ENCODE results near the gene CSNK1G1. TPM values are rescaled to one million over a fixed set of nuclear protein-coding genes. Genes with fewer than 3 reads are reported as not detected.

CSNK1G1 gene
- 9.9 and 15.2 TPM in 2 replicates for total RNA-seq

DNA sequence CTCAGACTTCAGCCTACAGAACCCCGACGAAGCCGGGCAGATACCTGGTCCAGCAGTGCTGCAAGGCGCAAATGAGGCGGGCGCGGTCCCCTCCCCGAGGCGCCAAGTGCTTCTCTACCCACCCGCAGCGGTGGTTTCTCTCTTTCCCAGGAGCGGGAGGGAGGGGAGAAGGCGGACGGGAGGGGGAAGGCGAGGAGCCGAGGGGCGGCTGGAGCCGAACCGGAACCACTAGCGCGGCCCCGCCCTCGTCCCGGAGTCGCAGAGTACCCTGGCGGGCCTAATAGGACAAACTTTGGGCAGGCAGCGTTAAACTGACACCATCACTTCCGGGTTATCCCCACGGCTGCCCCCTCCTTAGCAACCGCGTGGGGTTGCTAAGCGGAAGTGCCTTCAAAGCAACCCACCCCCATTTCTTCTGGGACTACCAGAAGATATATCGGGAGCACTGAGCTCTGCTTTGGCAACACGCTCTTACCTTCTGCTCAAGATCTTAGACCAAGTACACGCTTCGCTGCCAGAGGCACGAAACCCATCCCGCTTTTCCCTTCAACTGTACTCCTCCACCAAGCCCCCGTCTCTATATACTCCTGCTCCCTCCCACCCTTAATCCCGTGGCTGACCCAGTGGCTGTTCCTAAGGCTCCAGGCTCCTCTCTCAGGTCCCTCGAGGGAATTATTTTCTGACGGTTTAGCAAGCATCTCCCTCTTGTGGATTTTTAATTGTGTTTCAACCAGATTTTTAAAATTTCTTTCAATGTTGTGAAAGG, at the start of gene CSNK1G1:
CSNK1G1 (minus strand) TSS at position 230 of the 766 bp plus-strand sequence. CDS start 55,674 bp downstream, outside the sequence.

DNA sequence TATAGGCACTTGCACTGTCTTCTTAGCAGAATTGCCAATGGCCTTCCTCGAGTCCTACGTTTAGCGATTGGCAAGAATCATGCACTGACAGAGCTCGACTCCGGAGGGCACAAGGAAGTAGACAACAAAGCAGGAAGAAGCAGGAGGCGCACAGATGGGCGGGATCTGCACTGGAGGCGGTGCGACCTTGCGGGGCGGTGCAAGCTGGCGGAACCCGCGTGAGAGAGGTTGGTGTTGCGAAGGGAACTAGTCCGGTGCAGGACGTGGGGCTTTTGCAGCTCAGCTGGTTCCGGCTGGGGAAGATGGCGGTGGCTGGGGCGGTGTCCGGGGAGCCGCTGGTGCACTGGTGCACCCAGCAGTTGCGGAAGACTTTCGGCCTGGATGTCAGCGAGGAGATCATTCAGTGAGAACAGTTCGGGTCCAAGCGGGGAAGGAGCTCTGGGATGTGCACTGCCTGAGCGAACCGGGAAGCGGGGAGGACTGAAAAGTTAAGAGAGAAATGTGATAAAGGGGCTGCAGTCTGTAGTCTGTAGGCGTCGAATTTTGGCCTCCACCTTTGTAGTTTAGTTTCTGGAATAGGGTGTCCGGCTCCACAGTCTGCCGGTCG, 31.7 kb upstream of the CSNK1G1 start, which contains the start of gene TRIP4:
TRIP4 (plus strand) TSS at position 275 of the 607 bp plus-strand sequence; CDS start at position 303, 28 bp downstream.

DNA sequence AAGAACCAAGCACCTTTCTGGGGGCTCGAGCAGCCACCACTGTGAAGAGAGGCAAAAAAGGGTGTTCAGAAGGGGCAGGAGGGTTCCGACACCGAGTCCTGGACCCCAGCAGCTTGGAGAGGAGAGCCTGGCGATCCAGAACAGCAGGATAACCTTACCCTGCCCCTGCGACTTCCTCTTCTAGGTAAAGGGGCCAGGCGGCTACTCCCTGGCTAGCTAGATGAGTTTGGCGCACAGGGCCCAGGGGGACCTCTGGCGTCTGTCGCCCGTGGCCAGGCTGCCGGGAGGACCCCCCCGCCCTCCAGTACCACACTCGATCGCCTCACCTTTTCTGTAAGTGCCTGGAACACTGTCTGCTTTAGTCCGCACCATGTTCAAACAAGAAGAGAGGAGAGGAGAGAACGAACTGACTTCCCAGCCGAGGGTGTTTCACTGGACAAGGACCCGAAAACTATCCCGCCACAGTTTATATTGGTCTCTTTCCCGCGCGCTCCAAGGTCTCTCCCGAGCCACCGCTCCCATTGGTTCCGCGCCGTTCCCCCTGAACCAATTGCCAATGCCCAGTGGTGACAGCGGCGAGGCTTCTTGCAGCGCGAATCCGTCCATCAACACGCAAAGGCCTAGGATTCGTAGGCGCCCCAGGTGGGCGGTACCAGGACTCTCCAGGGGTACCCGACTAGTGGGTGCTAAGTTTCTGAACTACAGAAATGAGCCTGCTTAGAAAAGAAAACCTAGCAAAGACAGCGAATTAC, 25.2 kb upstream of the CSNK1G1 start, which contains the start of gene PCLAF:
PCLAF (minus strand) TSS at position 442 of the 752 bp plus-strand sequence; CDS start at position 372, 70 bp downstream.

DNA sequence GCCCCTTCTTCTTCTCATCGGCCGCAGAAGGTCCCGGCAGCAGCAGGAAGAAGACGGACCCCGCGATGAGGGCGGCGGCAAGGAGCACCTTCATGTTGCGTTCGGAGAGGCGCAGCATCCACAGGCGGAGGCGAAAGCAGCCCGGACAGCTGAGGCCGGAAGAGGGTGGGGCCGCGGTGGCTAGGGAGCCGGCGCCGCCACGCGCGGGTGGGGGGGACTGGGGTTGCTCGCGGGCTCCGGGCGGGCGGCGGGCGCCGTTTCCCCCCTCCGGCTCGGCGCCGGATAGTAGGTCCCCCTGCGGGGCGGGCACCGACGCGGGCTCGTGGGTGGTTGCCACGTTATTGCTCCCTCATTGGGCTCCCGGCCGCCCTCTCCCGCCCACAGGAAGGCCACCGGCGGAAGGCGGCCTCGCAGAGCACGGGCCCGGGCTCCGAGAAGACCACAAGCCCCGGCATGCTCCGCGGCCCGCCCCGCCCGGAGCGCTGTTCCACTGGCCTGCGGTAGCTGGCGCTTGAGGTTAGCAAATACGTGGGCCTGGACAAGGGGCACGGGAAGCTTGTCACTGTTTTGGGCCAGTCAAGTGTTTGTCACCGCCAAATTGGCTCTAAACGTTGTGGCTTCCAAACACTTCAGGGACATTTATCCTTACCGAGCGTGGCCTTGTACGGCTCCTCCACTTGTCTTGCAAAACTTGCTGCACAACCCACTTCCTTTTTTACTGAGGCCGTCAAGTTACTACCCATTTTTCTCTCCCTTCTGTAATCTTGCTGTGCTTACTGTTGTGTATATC, 192.9 kb downstream of the CSNK1G1 start, which contains the start of gene PPIB:
PPIB (minus strand) TSS at position 154 of the 790 bp plus-strand sequence; CDS start at position 118, 36 bp downstream.

DNA sequence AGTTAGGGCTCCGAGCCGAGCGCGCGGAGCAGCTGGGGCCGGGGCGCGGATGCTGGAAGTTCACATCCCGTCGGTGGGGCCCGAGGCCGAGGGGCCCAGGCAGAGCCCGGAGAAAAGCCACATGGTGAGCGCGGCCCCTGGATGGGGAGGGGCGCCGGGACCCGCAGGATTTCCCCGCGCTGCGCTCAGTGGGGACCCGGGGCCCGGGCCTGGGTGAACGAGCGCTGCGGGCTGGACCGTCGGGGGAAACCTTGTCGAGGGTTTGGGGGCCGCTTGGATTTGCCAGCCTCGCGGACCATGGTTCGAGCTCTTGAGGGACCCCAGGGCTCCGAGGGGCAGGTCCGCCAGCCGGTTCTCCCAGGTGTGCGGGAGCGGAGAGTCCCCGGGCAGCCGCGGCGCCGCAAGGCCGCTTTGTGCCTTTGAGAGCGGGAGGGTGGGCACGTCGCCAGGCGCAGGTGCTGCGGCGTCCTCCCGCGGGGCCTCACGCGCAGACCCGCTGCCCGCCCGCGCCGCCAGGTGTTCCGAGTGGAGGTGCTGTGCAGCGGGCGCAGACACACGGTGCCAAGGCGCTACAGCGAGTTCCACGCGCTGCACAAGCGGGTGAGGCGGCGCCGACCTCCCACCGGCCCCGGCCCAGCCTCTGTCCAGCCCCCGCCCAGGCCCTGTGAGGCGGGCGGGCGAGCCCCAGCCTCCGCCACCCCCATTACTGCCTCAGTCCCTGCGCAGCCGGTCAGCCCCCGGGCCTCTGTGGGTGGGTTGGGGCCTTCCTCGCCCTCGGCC, 204.1 kb downstream of the CSNK1G1 start, which contains the start of gene SNX22:
SNX22 (plus strand) TSS at position 5 of the 780 bp plus-strand sequence; CDS start at position 50, 45 bp downstream.

Other genes starting within 250 kb of the CSNK1G1 start
- gene SNX22, start 204.4 kb downstream of the CSNK1G1 start, total RNA-seq = under 0.01 and 0.25 TPM in 2 replicates
- 474 and 732 TPM in 2 replicates for gene PPIB, start 193.2 kb downstream of the CSNK1G1 start, total RNA-seq
- gene PCLAF, start 25.3 kb upstream of the CSNK1G1 start, total RNA-seq = 5.3 and 23.5 TPM in 2 replicates
- 6.7 and 10.0 TPM in 2 replicates for gene TRIP4, start 31.7 kb upstream of the CSNK1G1 start, total RNA-seq
- 13.5 and 14.7 TPM in 2 replicates for gene ZNF609, start 104.4 kb upstream of the CSNK1G1 start, total RNA-seq